Measurements from ENCODE around the gene KRT15.

DNA sequence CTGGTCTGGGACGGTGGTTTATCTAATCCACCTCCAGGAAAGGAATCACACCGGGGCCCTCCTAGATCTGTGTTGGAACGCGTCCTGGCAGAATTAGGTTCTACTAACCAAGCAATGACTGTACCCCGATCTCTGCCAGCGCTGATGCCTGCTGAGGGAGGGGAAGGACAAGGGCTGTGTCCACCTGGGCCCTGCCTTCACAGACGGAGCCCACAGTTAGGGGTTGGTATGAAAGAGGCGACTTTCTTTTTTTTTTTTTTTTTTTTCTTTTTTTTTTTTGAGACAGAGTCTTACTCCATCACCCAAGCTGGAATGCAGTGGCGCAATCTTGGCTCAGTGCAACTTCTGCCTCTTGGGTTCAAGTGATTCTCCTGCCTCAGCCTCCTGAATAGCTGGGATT is 19.3 kb upstream of the KRT15 start:
- TF ChIP-seq CTCF (conservative IDR thresholded peaks at IDR 0.05; ENCODE audit: low read length) (no peak), EZH2phosphoT487 (IDR thresholded peaks at IDR 0.05; ENCODE audit: borderline replicate concordance) (no peak)

All from Loucy (cell line).